ENCODE measurements around the gene DARS1.
"Not testable (repeated sequence)": the region's sequence is repeated elsewhere in the genome, so short reads cannot be mapped to it uniquely, and the experiment has no call there.

Gene DARS1

DNA sequence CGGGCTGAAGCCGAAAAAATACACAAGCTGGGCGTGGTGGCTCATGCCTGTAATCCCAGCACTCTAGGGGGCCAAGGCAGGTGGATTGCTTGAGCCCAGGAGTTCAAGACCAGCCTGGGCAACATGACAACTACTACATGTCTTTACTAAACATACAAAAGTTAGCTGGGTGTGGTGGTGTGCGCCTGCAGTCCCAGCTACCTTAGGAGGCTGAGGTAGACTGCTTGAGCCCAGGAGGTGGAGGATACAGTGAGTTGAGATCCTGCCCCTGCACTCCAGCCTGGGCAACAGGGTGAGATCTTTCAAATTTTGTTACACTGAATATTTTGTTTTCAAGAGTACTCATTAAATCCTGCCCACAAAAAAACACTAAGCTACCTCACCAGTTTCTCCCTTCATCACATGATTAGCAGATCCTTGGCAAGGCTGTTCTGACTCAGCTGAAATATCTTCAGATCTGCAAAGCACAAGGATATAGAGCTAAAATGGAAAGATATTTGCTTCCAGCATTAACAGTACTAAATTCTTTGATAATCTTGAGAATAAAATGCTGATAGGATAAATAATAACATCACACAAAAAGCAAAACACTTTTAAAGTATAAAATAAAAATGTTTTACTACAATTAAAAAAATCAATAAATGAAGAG is 81.0 kb downstream of the DARS1 start:
- no peaks in the 10 kb centered on the region for H3K27me3 ChIP-seq (ENCODE audit: low read depth, low read length)
- H3K36me3 ChIP-seq (ENCODE audit: control insufficient read depth in 1 of 2, insufficient read depth in 2 of 2, low read length in 2 of 2): peaks cover 15 to 26% of the 10 kb centered on the region in 2 donors
- no peaks in the 10 kb centered on the region for H3K9me3 ChIP-seq (ENCODE audit: control insufficient read depth in 1 of 2, low read length in 2 of 2)
- no peak overlapping the region for H3K27ac ChIP-seq (ENCODE audit: low read length)
- no peaks in the 10 kb centered on the region for H3K4me1 ChIP-seq (ENCODE audit: control insufficient read depth in 1 of 2, insufficient read depth in 2 of 2, low read length in 2 of 2)
- H3K4me3 ChIP-seq (ENCODE audit: low read depth in 1 of 2, low read length in 2 of 2): no peak overlapping the region

GRCh38 chr2:135903650-135904049 is 81.8 kb downstream of the DARS1 start:
- no peak overlapping the region for H3K27ac ChIP-seq (ENCODE audit: low read length)
- H3K4me3 ChIP-seq (ENCODE audit: low read depth in 1 of 2, low read length in 2 of 2): no peak overlapping the region
- H3K9me3 ChIP-seq (ENCODE audit: control insufficient read depth in 1 of 2, low read length in 2 of 2): no peaks in the 10 kb centered on the region
- no peaks in the 10 kb centered on the region for H3K27me3 ChIP-seq (ENCODE audit: low read depth, low read length)
- no peaks in the 10 kb centered on the region for H3K4me1 ChIP-seq (ENCODE audit: control insufficient read depth in 1 of 2, insufficient read depth in 2 of 2, low read length in 2 of 2)
- peaks cover 14 to 22% of the 10 kb centered on the region in 2 donors for H3K36me3 ChIP-seq (ENCODE audit: control insufficient read depth in 1 of 2, insufficient read depth in 2 of 2, low read length in 2 of 2)

DNA sequence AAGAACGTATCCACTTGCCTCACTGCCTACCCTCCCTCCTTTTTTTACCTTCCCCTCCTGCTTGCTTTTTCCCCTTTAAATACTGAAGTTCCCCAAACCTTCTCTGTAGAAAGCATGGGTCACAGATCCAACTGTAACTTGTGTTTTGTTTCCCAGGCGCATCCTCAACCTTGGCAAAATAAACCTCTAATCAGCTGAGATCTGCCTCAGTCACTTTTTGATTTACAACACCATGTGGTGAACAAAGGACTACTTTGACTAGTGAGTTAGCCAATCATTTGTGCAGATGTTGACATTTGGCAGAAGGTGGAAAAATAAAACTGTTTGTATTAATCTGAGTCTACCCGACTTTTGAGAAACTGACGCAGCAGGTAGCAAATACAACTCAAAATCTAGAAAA is 85.9 kb downstream of the DARS1 start:
- peaks cover 0 to 11% of the 10 kb centered on the region in 2 donors for H3K36me3 ChIP-seq (ENCODE audit: control insufficient read depth in 1 of 2, insufficient read depth in 2 of 2, low read length in 2 of 2)
- H3K9me3 ChIP-seq (ENCODE audit: control insufficient read depth in 1 of 2, low read length in 2 of 2): no peaks in the 10 kb centered on the region
- no peaks in the 10 kb centered on the region for H3K4me1 ChIP-seq (ENCODE audit: control insufficient read depth in 1 of 2, insufficient read depth in 2 of 2, low read length in 2 of 2)
- H3K4me3 ChIP-seq (ENCODE audit: low read depth in 1 of 2, low read length in 2 of 2): no peak overlapping the region
- no peaks in the 10 kb centered on the region for H3K27me3 ChIP-seq (ENCODE audit: low read depth, low read length)
- no peak overlapping the region for H3K27ac ChIP-seq (ENCODE audit: low read length)

GRCh38 chr2:135898234-135898786 is 87.1 kb downstream of the DARS1 start:
- H3K27me3 ChIP-seq (ENCODE audit: low read depth, low read length): no peaks in the 10 kb centered on the region
- no peaks in the 10 kb centered on the region for H3K9me3 ChIP-seq (ENCODE audit: control insufficient read depth in 1 of 2, low read length in 2 of 2)
- no peak overlapping the region for H3K4me3 ChIP-seq (ENCODE audit: low read depth in 1 of 2, low read length in 2 of 2)

DNA sequence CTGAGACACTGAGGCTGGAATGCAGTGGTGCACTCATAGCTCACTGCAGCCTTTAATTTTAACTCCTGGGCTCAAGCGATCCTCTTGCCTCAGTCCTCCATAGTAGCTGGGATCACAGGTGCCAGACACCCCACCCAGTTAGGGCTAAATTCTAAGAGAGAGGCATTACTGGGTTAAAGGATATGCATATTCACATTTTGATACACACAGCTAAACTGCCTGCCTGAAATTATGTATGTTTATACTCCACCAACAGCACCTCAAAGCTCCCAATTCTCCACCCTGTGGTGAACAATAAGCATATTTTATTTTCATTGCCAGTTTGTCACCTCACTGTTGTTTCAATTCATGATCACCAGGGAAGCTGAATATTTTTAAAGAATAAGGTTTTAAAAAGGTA is 90.5 kb downstream of the DARS1 start:
- Histone ChIP-seq H3K27ac (ENCODE audit: low read length) (no peak overlapping the region), H3K36me3 (ENCODE audit: control insufficient read depth in 1 of 2, insufficient read depth in 2 of 2, low read length in 2 of 2) (peaks cover 0 to 11% of the 10 kb centered on the region in 2 donors), H3K27me3 (ENCODE audit: low read depth, low read length) (no peaks in the 10 kb centered on the region), H3K4me1 (ENCODE audit: control insufficient read depth in 1 of 2, insufficient read depth in 2 of 2, low read length in 2 of 2) (no peaks in the 10 kb centered on the region), H3K9me3 (ENCODE audit: control insufficient read depth in 1 of 2, low read length in 2 of 2) (no peaks in the 10 kb centered on the region), H3K4me3 (ENCODE audit: low read depth in 1 of 2, low read length in 2 of 2) (no peak overlapping the region)

More at GRCh38 chr2:135898234-135898786, 87.1 kb downstream of the DARS1 start:
- peaks cover 0 to 11% of the 10 kb centered on the region in 2 donors for H3K36me3 ChIP-seq (ENCODE audit: control insufficient read depth in 1 of 2, insufficient read depth in 2 of 2, low read length in 2 of 2)
- H3K4me1 ChIP-seq (ENCODE audit: control insufficient read depth in 1 of 2, insufficient read depth in 2 of 2, low read length in 2 of 2): no peaks in the 10 kb centered on the region
- no peak overlapping the region for H3K27ac ChIP-seq (ENCODE audit: low read length)

DNA sequence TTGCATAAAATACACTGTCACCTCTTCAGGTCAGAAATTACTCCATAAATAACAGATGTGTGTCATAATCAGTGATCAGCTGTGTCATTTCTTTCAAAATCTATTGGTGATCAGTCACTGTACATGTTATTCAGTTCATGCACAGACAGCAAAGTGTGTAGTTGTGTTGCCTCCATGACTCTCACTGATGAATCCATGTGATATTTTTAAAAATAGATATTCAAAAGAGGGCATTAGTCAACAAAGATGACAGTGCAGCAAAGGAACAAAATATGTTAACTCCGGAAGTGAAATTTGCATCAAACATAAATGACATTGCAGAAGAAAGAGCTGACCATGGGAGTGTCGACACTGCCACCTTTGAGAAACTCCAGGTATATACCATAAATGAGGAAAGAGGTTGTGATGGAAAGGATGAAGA is 92.0 kb downstream of the DARS1 start:
- peaks cover 0 to 6% of the 10 kb centered on the region in 2 donors for H3K36me3 ChIP-seq (ENCODE audit: control insufficient read depth in 1 of 2, insufficient read depth in 2 of 2, low read length in 2 of 2)
- H3K9me3 ChIP-seq (ENCODE audit: control insufficient read depth in 1 of 2, low read length in 2 of 2): peaks cover 0 to 2% of the 10 kb centered on the region in 2 donors
- H3K27me3 ChIP-seq (ENCODE audit: low read depth, low read length): no peaks in the 10 kb centered on the region
- H3K4me1 ChIP-seq (ENCODE audit: control insufficient read depth in 1 of 2, insufficient read depth in 2 of 2, low read length in 2 of 2): no peaks in the 10 kb centered on the region
- no peak overlapping the region for H3K4me3 ChIP-seq (ENCODE audit: low read depth in 1 of 2, low read length in 2 of 2)
- no peak overlapping the region for H3K27ac ChIP-seq (ENCODE audit: low read length)

- Histone ChIP-seq H3K27ac (ENCODE audit: low read length) (no peak overlapping the region), H3K4me1 (ENCODE audit: control insufficient read depth in 1 of 2, insufficient read depth in 2 of 2, low read length in 2 of 2) (no peaks in the 10 kb centered on the region), H3K36me3 (ENCODE audit: control insufficient read depth in 1 of 2, insufficient read depth in 2 of 2, low read length in 2 of 2) (no peaks in the 10 kb centered on the region), H3K4me3 (ENCODE audit: low read depth in 1 of 2, low read length in 2 of 2) (no peak overlapping the region), H3K9me3 (ENCODE audit: control insufficient read depth in 1 of 2, low read length in 2 of 2) (peaks cover 0 to 2% of the 10 kb centered on the region in 2 donors), H3K27me3 (ENCODE audit: low read depth, low read length) (no peaks in the 10 kb centered on the region)
Observed at GRCh38 chr2:135890835-135891234, 94.6 kb downstream of the DARS1 start.

- Histone ChIP-seq H3K4me1 (ENCODE audit: control insufficient read depth in 1 of 2, insufficient read depth in 2 of 2, low read length in 2 of 2) (no peaks in the 10 kb centered on the region), H3K27me3 (ENCODE audit: low read depth, low read length) (no peaks in the 10 kb centered on the region), H3K9me3 (ENCODE audit: control insufficient read depth in 1 of 2, low read length in 2 of 2) (peaks cover 0 to 2% of the 10 kb centered on the region in 2 donors), H3K27ac (ENCODE audit: low read length) (no peak overlapping the region), H3K4me3 (ENCODE audit: low read depth in 1 of 2, low read length in 2 of 2) (no peak overlapping the region), H3K36me3 (ENCODE audit: control insufficient read depth in 1 of 2, insufficient read depth in 2 of 2, low read length in 2 of 2) (no peaks in the 10 kb centered on the region)
Observed at GRCh38 chr2:135890149-135890548, 95.3 kb downstream of the DARS1 start.

- H3K9me3 ChIP-seq (ENCODE audit: control insufficient read depth in 1 of 2, low read length in 2 of 2); H3K36me3 ChIP-seq (ENCODE audit: control insufficient read depth in 1 of 2, insufficient read depth in 2 of 2, low read length in 2 of 2); H3K4me3 ChIP-seq (ENCODE audit: low read depth in 1 of 2, low read length in 2 of 2); H3K27ac ChIP-seq (ENCODE audit: low read length); H3K4me1 ChIP-seq (ENCODE audit: control insufficient read depth in 1 of 2, insufficient read depth in 2 of 2, low read length in 2 of 2); H3K27me3 ChIP-seq (ENCODE audit: low read depth, low read length): not testable (repeated sequence)
Observed at GRCh38 chr2:135888587-135888986, 96.8 kb downstream of the DARS1 start.

- no peaks in the 10 kb centered on the region for H3K27me3 ChIP-seq (ENCODE audit: low read depth, low read length)
- H3K36me3 ChIP-seq (ENCODE audit: control insufficient read depth in 1 of 2, insufficient read depth in 2 of 2, low read length in 2 of 2): no peaks in the 10 kb centered on the region
- H3K4me1 ChIP-seq (ENCODE audit: control insufficient read depth in 1 of 2, insufficient read depth in 2 of 2, low read length in 2 of 2): no peaks in the 10 kb centered on the region
- H3K4me3 ChIP-seq (ENCODE audit: low read depth in 1 of 2, low read length in 2 of 2): no peak overlapping the region
- peaks cover 0 to 2% of the 10 kb centered on the region in 2 donors for H3K9me3 ChIP-seq (ENCODE audit: control insufficient read depth in 1 of 2, low read length in 2 of 2)
- no peak overlapping the region for H3K27ac ChIP-seq (ENCODE audit: low read length)
Observed at GRCh38 chr2:135885709-135886108, 99.7 kb downstream of the DARS1 start.

DNA sequence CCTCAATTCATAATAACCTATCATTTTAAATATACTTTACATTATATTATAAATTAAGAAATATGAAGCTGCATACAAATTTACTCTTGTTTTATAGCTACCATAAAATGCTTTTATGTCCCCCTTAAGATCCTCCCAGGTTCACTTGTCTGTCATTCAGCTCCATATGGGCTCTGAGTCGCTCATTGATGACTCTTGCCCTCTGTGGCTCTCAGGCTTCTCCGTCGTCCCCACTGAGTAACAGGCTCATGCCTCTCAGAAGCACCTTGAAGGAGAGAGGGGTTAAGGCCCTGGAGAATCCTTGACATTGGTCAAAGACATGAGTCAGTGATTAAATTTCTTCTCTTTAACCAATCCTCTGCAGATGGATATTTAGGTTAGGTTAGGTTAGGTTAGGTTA is 103.0 kb downstream of the DARS1 start:
- no peak overlapping the region for H3K27ac ChIP-seq (ENCODE audit: low read length)
- H3K36me3 ChIP-seq (ENCODE audit: control insufficient read depth in 1 of 2, insufficient read depth in 2 of 2, low read length in 2 of 2): no peaks in the 10 kb centered on the region
- no peaks in the 10 kb centered on the region for H3K27me3 ChIP-seq (ENCODE audit: low read depth, low read length)
- no peaks in the 10 kb centered on the region for H3K9me3 ChIP-seq (ENCODE audit: control insufficient read depth in 1 of 2, low read length in 2 of 2)
- no peaks in the 10 kb centered on the region for H3K4me1 ChIP-seq (ENCODE audit: control insufficient read depth in 1 of 2, insufficient read depth in 2 of 2, low read length in 2 of 2)
- H3K4me3 ChIP-seq (ENCODE audit: low read depth in 1 of 2, low read length in 2 of 2): no peak overlapping the region

DNA sequence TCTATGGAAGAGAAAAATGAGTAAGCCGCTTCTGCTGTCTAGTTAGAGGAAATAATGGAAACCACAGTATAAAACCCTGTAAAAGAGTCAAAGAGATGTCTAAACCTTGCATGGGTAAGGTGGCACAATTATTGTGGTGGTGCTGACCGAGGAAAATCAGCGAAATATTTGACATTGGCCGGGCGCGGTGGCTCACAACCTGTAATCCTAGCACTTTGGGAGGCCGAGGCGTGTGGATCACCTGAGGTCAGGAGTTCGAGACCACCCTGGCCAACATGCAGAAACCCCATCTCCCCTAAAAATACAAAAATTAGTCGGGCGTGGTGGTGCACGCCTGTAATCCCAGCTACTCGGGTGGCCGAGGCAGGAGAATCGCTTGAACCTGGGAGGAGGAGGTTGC is 108.7 kb downstream of the DARS1 start:
- H3K4me1 ChIP-seq (ENCODE audit: control insufficient read depth in 1 of 2, insufficient read depth in 2 of 2, low read length in 2 of 2): peaks cover 0 to 10% of the 10 kb centered on the region in 2 donors
- H3K27me3 ChIP-seq (ENCODE audit: low read depth, low read length); H3K27ac ChIP-seq (ENCODE audit: low read length); H3K9me3 ChIP-seq (ENCODE audit: control insufficient read depth in 1 of 2, low read length in 2 of 2); H3K36me3 ChIP-seq (ENCODE audit: control insufficient read depth in 1 of 2, insufficient read depth in 2 of 2, low read length in 2 of 2): not testable (repeated sequence)
- peak overlapping the region; percentile 73 to 87 for H3K4me3 ChIP-seq (ENCODE audit: low read depth in 1 of 2, low read length in 2 of 2)

All from muscle layer of duodenum (tissue), 2 donors.